HG03045 (cell line): Measurements from ENCODE around the gene FUT6.
"Not testable (repeated sequence)": the region's sequence is repeated elsewhere in the genome, so short reads cannot be mapped to it uniquely, and the experiment has no call there.

Source experiments
- ATAC-seq: cut with Tn5 transposase; IDR thresholded peaks from one replicate; pipeline ENCODE4 v1.9.1; 2021; ENCODE audit warnings: mild to moderate bottlenecking, moderate library complexity; ENCODE audit not compliant: unreplicated experiment

FUT6 gene

GRCh38 chr19:5863030-5863665 is 23.6 kb upstream of the FUT6 start:
- ATAC-seq: no peak

GRCh38 chr19:5857203-5858081 is 17.9 kb upstream of the FUT6 start:
- no peak for ATAC-seq

- not testable (repeated sequence) for ATAC-seq
Measured at GRCh38 chr19:5855151-5855550, 15.6 kb upstream of the FUT6 start.

GRCh38 chr19:5854121-5854520 is 14.6 kb upstream of the FUT6 start:
- not testable (repeated sequence) for ATAC-seq

- no peak for ATAC-seq
Measured at GRCh38 chr19:5851302-5851701, 11.8 kb upstream of the FUT6 start, which contains the start of gene FUT3. FUT3 (minus strand) TSS chr19:5851449.

- ATAC-seq: no peak
Measured at GRCh38 chr19:5850743-5851293, 11.3 kb upstream of the FUT6 start.

GRCh38 chr19:5850189-5850588 is 10.7 kb upstream of the FUT6 start:
- no peak for ATAC-seq

- ATAC-seq: not testable (repeated sequence)
Measured at GRCh38 chr19:5848621-5849020, 9.1 kb upstream of the FUT6 start.

GRCh38 chr19:5847846-5848245 is 8.3 kb upstream of the FUT6 start:
- not testable (repeated sequence) for ATAC-seq

- ATAC-seq: no peak
Measured at GRCh38 chr19:5844456-5845433, 5.2 kb upstream of the FUT6 start.

- ATAC-seq: no peak
Measured at GRCh38 chr19:5843295-5843927, 3.9 kb upstream of the FUT6 start.

GRCh38 chr19:5841735-5842111 is 2.2 kb upstream of the FUT6 start:
- ATAC-seq: not testable (repeated sequence)

GRCh38 chr19:5838353-5839064 is 993 bp downstream of the FUT6 start:
- no peak for ATAC-seq

- ATAC-seq: no peak
Measured at GRCh38 chr19:5837761-5838352, 1.6 kb downstream of the FUT6 start.

- no peak for ATAC-seq
Measured at GRCh38 chr19:5832527-5833216, 6.8 kb downstream of the FUT6 start.

GRCh38 chr19:5832061-5832460 is 7.4 kb downstream of the FUT6 start:
- no peak for ATAC-seq

- no peak for ATAC-seq
Measured at GRCh38 chr19:5831159-5831558, 8.3 kb downstream of the FUT6 start.

- no peak for ATAC-seq
Measured at GRCh38 chr19:5829567-5830310, 9.8 kb downstream of the FUT6 start.
